PC-9 (cell line): ENCODE measurements around the gene ALK. TPM values are rescaled to one million over a fixed set of nuclear protein-coding genes. Genes with fewer than 3 reads are reported as not detected.

Experiments used
- BruUV-seq: library from RNA; stranded (reverse); fragments of 400-500 nt; replicated peaks from 2 replicates; lab custom pipeline; 2021; lab: Mats Ljungman, UMichigan
- CTCF ChIA-PET: fragments of 300-600 bp; sonication (Branson Sonifier 250); formaldehyde crosslinking; loops from one replicate; lab custom pipeline; 2022; ENCODE audit warnings: antibody characterized with exemption; lab: Charles Lee
- POLR2A ChIA-PET: fragments of 300-600 bp; sonication (Branson Sonifier 250); formaldehyde crosslinking; loops from one replicate; lab custom pipeline; 2022; ENCODE audit warnings: antibody characterized with exemption; ENCODE audit not compliant: unreplicated experiment; lab: Charles Lee
- DNase-seq, 2 experiments: peaks; one replicate each; pipeline versions ENCODE4 v3.0.0 to v3.0.0-alpha.2; 2015 to 2022; ENCODE audit warnings: mixed read lengths in 1 of 2
- H2AFZ ChIP-seq: fragments of 200-600 bp; sonication (generic); 2 replicates; pipeline ENCODE4 v1.8.1; 2017; ENCODE audit warnings: antibody characterized with exemption
- H3F3A ChIP-seq: fragments of 200-600 bp; sonication (generic); 2 replicates; pipeline ENCODE4 v1.8.1; 2017; ENCODE audit warnings: antibody characterized with exemption, mild to moderate bottlenecking, low read depth; ENCODE audit not compliant: insufficient read depth
- H3K27ac ChIP-seq: fragments of 200-600 bp; sonication (generic); 2 replicates; pipeline ENCODE4 v1.6.1; 2016; ENCODE audit warnings: mixed run types
- H3K27me3 ChIP-seq: fragments of 200-600 bp; sonication (generic); 2 replicates; pipeline ENCODE4 v1.6.1; 2016; ENCODE audit warnings: low read depth, mixed run types; ENCODE audit not compliant: insufficient read depth
- H3K36me3 ChIP-seq: fragments of 200-600 bp; sonication (generic); 2 replicates; pipeline ENCODE4 v1.6.1; 2016; ENCODE audit warnings: low read depth, mixed run types
- H3K4me1 ChIP-seq: fragments of 200-600 bp; sonication (generic); replicated peaks from 2 replicates; pipeline ENCODE4 v1.6.1; 2016; ENCODE audit warnings: mixed run types; ENCODE audit not compliant: insufficient read depth
- H3K4me2 ChIP-seq: fragments of 200-600 bp; sonication (generic); 2 replicates; pipeline ENCODE4 v1.6.1; 2017; ENCODE audit warnings: mixed run types
- H3K4me3 ChIP-seq: fragments of 200-600 bp; sonication (generic); 2 replicates; pipeline ENCODE4 v1.6.1; 2016; ENCODE audit warnings: mixed run types
- H3K79me2 ChIP-seq: fragments of 200-600 bp; sonication (generic); 2 replicates; pipeline ENCODE4 v1.6.1; 2017; ENCODE audit warnings: low read depth, mixed run types
- H3K9me2 ChIP-seq: fragments of 200-600 bp; sonication (generic); 2 replicates; pipeline ENCODE4 v1.8.1; 2017; ENCODE audit warnings: mild to moderate bottlenecking; ENCODE audit not compliant: insufficient read depth
- H3K9me3 ChIP-seq: fragments of 200-600 bp; sonication (generic); 2 replicates; pipeline ENCODE4 v1.8.1; 2016; ENCODE audit warnings: low read depth; ENCODE audit not compliant: insufficient read depth
- H4K20me1 ChIP-seq: fragments of 200-600 bp; sonication (generic); 2 replicates; pipeline ENCODE4 v1.8.1; 2017; ENCODE audit not compliant: insufficient read depth
- CTCF ChIP-seq: fragments of 200-600 bp; sonication (generic); conservative IDR thresholded peaks from 2 replicates; pipeline ENCODE4 v1.6.1; 2017; ENCODE audit warnings: mixed run types, antibody characterized with exemption, mild to moderate bottlenecking, moderate library complexity
- EZH2 ChIP-seq: fragments of 200-600 bp; sonication (generic); IDR thresholded peaks from 2 replicates; pipeline ENCODE4 v1.8.0; 2017; ENCODE audit warnings: antibody characterized with exemption, low read depth
- intact Hi-C: fragments of 100-400 bp; cut with micrococcal nuclease; formaldehyde crosslinking; loops from one replicate; pipeline ENCODE4 v1.10.0; 2022; ENCODE audit not compliant: unreplicated experiment
- total RNA-seq: library from RNA; stranded (reverse); gene quantifications from 2 replicates; pipeline ENCODE4 v1.2.3, GENCODE V29; 2021

Gene ALK
- total RNA-seq, 1 experiment from 2014 or later = not detected

- Histone ChIP-seq H3K36me3 (peaks cover 42% of the 10 kb centered on the region), H3K9me3 (0 out of 2 replicates have a peak, but pooled peaks cover under 1% of the 10 kb centered on the region), H3K27ac (no peak overlapping the region), H3K79me2 (peaks cover 25% of the 10 kb centered on the region), H3K9me2 (no peaks in the 10 kb centered on the region), H3K4me1 (no peaks in the 10 kb centered on the region), H3K4me2 (no peak overlapping the region), H3F3A (peaks cover 13% of the 10 kb centered on the region; the same call in 1 of the 2 replicates), H2AFZ (no peak overlapping the region), H3K4me3 (no peak overlapping the region), H3K27me3 (no peaks in the 10 kb centered on the region), H4K20me1 (no peaks in the 10 kb centered on the region; the same call in 1 of the 2 replicates)
- POLR2A ChIA-PET = no interaction called here
- TF ChIP-seq CTCF = no peak
- TF ChIP-seq EZH2 = no peak
- no peak for DNase-seq
- BruUV-seq = no TSS peak
- CTCF ChIA-PET = no interaction called here
- intact Hi-C loops = no loop called here
Observed at GRCh38 chr2:29143657-29144056, 777.7 kb downstream of the ALK start.

Other genes starting within 250 kb of the ALK start
- gene YPEL5, start 225.4 kb upstream of the ALK start, total RNA-seq = 56.9 and 67.5 TPM in 2 replicates